Measurements from ENCODE around the gene CDKAL1. TPM values are rescaled to one million over a fixed set of nuclear protein-coding genes. Genes with fewer than 3 reads are reported as not detected.

Gene CDKAL1
- total and polyA plus RNA-seq, 2 donors, result 9.8 to 19.9 TPM

GRCh38 chr6:20698675-20699074 lies 164.4 kb downstream of the CDKAL1 start:
- no peak overlapping the region for H3K4me3 ChIP-seq (ENCODE audit: low read length in 2 of 2)

GRCh38 chr6:20699402-20699801 lies 165.1 kb downstream of the CDKAL1 start:
- H3K27me3 ChIP-seq (ENCODE audit: control insufficient read depth in 2 of 2, insufficient read depth in 1 of 2, low read length in 1 of 2), result no peaks in the 10 kb centered on the region
- H3K36me3 ChIP-seq (ENCODE audit: control insufficient read depth in 2 of 2, insufficient read depth in 2 of 2, low read length in 1 of 2), result no peaks in the 10 kb centered on the region
- 89% methylated on average over 4 of the region's 4 CpGs for WGBS
- H3K27ac ChIP-seq (ENCODE audit: low read depth in 1 of 2, low read length in 1 of 2), result peak overlapping the region in 1 of 2 donors; percentile 52
- no peaks in the 10 kb centered on the region for H3K4me1 ChIP-seq (ENCODE audit: control insufficient read depth in 2 of 2, insufficient read depth in 2 of 2, low read length in 2 of 2)
- no peak for DNase-seq (ENCODE audit: low read depth in 6 of 9, low spot score in 9 of 9)
- no peak overlapping the region for H3K4me3 ChIP-seq (ENCODE audit: low read length in 2 of 2)
- H3K9me3 ChIP-seq (ENCODE audit: control insufficient read depth in 2 of 2, insufficient read depth in 1 of 2, low read length in 1 of 2), result no peaks in the 10 kb centered on the region

More at GRCh38 chr6:20698675-20699074, 164.4 kb downstream of the CDKAL1 start:
- no peak for DNase-seq (ENCODE audit: low read depth in 6 of 9, low spot score in 9 of 9)
- Histone ChIP-seq H3K9me3 (ENCODE audit: control insufficient read depth in 2 of 2, insufficient read depth in 1 of 2, low read length in 1 of 2) (no peaks in the 10 kb centered on the region), H3K27ac (ENCODE audit: low read depth in 1 of 2, low read length in 1 of 2) (no peak overlapping the region), H3K4me1 (ENCODE audit: control insufficient read depth in 2 of 2, insufficient read depth in 2 of 2, low read length in 2 of 2) (no peaks in the 10 kb centered on the region), H3K27me3 (ENCODE audit: control insufficient read depth in 2 of 2, insufficient read depth in 1 of 2, low read length in 1 of 2) (no peaks in the 10 kb centered on the region), H3K36me3 (ENCODE audit: control insufficient read depth in 2 of 2, insufficient read depth in 2 of 2, low read length in 1 of 2) (no peaks in the 10 kb centered on the region)
- WGBS, result 95% methylated on average over 1 of the region's 1 CpG

GRCh38 chr6:20700375-20700774 lies 166.1 kb downstream of the CDKAL1 start:
- H3K27me3 ChIP-seq (ENCODE audit: control insufficient read depth in 2 of 2, insufficient read depth in 1 of 2, low read length in 1 of 2), result no peaks in the 10 kb centered on the region
- no peaks in the 10 kb centered on the region for H3K9me3 ChIP-seq (ENCODE audit: control insufficient read depth in 2 of 2, insufficient read depth in 1 of 2, low read length in 1 of 2)
- H3K36me3 ChIP-seq (ENCODE audit: control insufficient read depth in 2 of 2, insufficient read depth in 2 of 2, low read length in 1 of 2), result no peaks in the 10 kb centered on the region
- H3K4me3 ChIP-seq (ENCODE audit: low read length in 2 of 2), result no peak overlapping the region
- DNase-seq (ENCODE audit: low read depth in 6 of 9, low spot score in 9 of 9), result no peak
- no peak overlapping the region for H3K27ac ChIP-seq (ENCODE audit: low read depth in 1 of 2, low read length in 1 of 2)
- no peaks in the 10 kb centered on the region for H3K4me1 ChIP-seq (ENCODE audit: control insufficient read depth in 2 of 2, insufficient read depth in 2 of 2, low read length in 2 of 2)

- DNase-seq (ENCODE audit: low read depth in 6 of 9, low spot score in 9 of 9), result no peak
- H3K4me3 ChIP-seq (ENCODE audit: low read length in 2 of 2), result no peak overlapping the region
- 99% methylated on average over 13 of the region's 13 CpGs for WGBS
- no peaks in the 10 kb centered on the region for H3K9me3 ChIP-seq (ENCODE audit: control insufficient read depth in 2 of 2, insufficient read depth in 1 of 2, low read length in 1 of 2)
- no peaks in the 10 kb centered on the region for H3K36me3 ChIP-seq (ENCODE audit: control insufficient read depth in 2 of 2, insufficient read depth in 2 of 2, low read length in 1 of 2)
- H3K4me1 ChIP-seq (ENCODE audit: control insufficient read depth in 2 of 2, insufficient read depth in 2 of 2, low read length in 2 of 2), result no peaks in the 10 kb centered on the region
- no peaks in the 10 kb centered on the region for H3K27me3 ChIP-seq (ENCODE audit: control insufficient read depth in 2 of 2, insufficient read depth in 1 of 2, low read length in 1 of 2)
- no peak overlapping the region for H3K27ac ChIP-seq (ENCODE audit: low read depth in 1 of 2, low read length in 1 of 2)
These were observed 168.1 kb downstream of the CDKAL1 start for GRCh38 chr6:20702366-20702765.

- no peaks in the 10 kb centered on the region for H3K27me3 ChIP-seq (ENCODE audit: control insufficient read depth in 2 of 2, insufficient read depth in 1 of 2, low read length in 1 of 2)
- WGBS, result 98% methylated on average over 3 of the region's 3 CpGs
- H3K27ac ChIP-seq (ENCODE audit: low read depth in 1 of 2, low read length in 1 of 2), result no peak overlapping the region
- H3K4me3 ChIP-seq (ENCODE audit: low read length in 2 of 2), result no peak overlapping the region
- H3K36me3 ChIP-seq (ENCODE audit: control insufficient read depth in 2 of 2, insufficient read depth in 2 of 2, low read length in 1 of 2), result no peaks in the 10 kb centered on the region
- H3K9me3 ChIP-seq (ENCODE audit: control insufficient read depth in 2 of 2, insufficient read depth in 1 of 2, low read length in 1 of 2), result no peaks in the 10 kb centered on the region
- no peaks in the 10 kb centered on the region for H3K4me1 ChIP-seq (ENCODE audit: control insufficient read depth in 2 of 2, insufficient read depth in 2 of 2, low read length in 2 of 2)
- no peak for DNase-seq (ENCODE audit: low read depth in 6 of 9, low spot score in 9 of 9)
These were observed 168.8 kb downstream of the CDKAL1 start for GRCh38 chr6:20703049-20703448.

- peaks cover 0 to 2% of the 10 kb centered on the region in 2 donors for H3K4me1 ChIP-seq (ENCODE audit: control insufficient read depth in 2 of 2, insufficient read depth in 2 of 2, low read length in 2 of 2)
- 97% methylated on average over 2 of the region's 2 CpGs for WGBS
- H3K36me3 ChIP-seq (ENCODE audit: control insufficient read depth in 2 of 2, insufficient read depth in 2 of 2, low read length in 1 of 2), result no peaks in the 10 kb centered on the region
These were observed 170.2 kb downstream of the CDKAL1 start for GRCh38 chr6:20704325-20705025.

GRCh38 chr6:20705741-20706140 lies 171.5 kb downstream of the CDKAL1 start:
- H3K36me3 ChIP-seq (ENCODE audit: control insufficient read depth in 2 of 2, insufficient read depth in 2 of 2, low read length in 1 of 2), result no peaks in the 10 kb centered on the region
- H3K27ac ChIP-seq (ENCODE audit: low read depth in 1 of 2, low read length in 1 of 2), result no peak overlapping the region
- H3K27me3 ChIP-seq (ENCODE audit: control insufficient read depth in 2 of 2, insufficient read depth in 1 of 2, low read length in 1 of 2), result no peaks in the 10 kb centered on the region
- 98% methylated on average over 5 of the region's 5 CpGs for WGBS
- H3K4me1 ChIP-seq (ENCODE audit: control insufficient read depth in 2 of 2, insufficient read depth in 2 of 2, low read length in 2 of 2), result peaks cover 0 to 2% of the 10 kb centered on the region in 2 donors
- no peak overlapping the region for H3K4me3 ChIP-seq (ENCODE audit: low read length in 2 of 2)
- H3K9me3 ChIP-seq (ENCODE audit: control insufficient read depth in 2 of 2, insufficient read depth in 1 of 2, low read length in 1 of 2), result no peaks in the 10 kb centered on the region
- DNase-seq (ENCODE audit: low read depth in 6 of 9, low spot score in 9 of 9), result no peak

More at GRCh38 chr6:20704325-20705025, 170.2 kb downstream of the CDKAL1 start:
- Histone ChIP-seq H3K4me3 (ENCODE audit: low read length in 2 of 2) (no peak overlapping the region), H3K27ac (ENCODE audit: low read depth in 1 of 2, low read length in 1 of 2) (no peak overlapping the region), H3K9me3 (ENCODE audit: control insufficient read depth in 2 of 2, insufficient read depth in 1 of 2, low read length in 1 of 2) (no peaks in the 10 kb centered on the region), H3K27me3 (ENCODE audit: control insufficient read depth in 2 of 2, insufficient read depth in 1 of 2, low read length in 1 of 2) (no peaks in the 10 kb centered on the region)
- DNase-seq (ENCODE audit: low read depth in 6 of 9, low spot score in 9 of 9), result no peak

GRCh38 chr6:20706238-20706938 lies 172.1 kb downstream of the CDKAL1 start:
- 98% methylated on average over 1 of the region's 1 CpG for WGBS
- H3K9me3 ChIP-seq (ENCODE audit: control insufficient read depth in 2 of 2, insufficient read depth in 1 of 2, low read length in 1 of 2), result no peaks in the 10 kb centered on the region
- H3K27ac ChIP-seq (ENCODE audit: low read depth in 1 of 2, low read length in 1 of 2), result no peak overlapping the region
- H3K4me1 ChIP-seq (ENCODE audit: control insufficient read depth in 2 of 2, insufficient read depth in 2 of 2, low read length in 2 of 2), result peaks cover 0 to 2% of the 10 kb centered on the region in 2 donors
- H3K27me3 ChIP-seq (ENCODE audit: control insufficient read depth in 2 of 2, insufficient read depth in 1 of 2, low read length in 1 of 2), result no peaks in the 10 kb centered on the region
- no peak for DNase-seq (ENCODE audit: low read depth in 6 of 9, low spot score in 9 of 9)
- no peak overlapping the region for H3K4me3 ChIP-seq (ENCODE audit: low read length in 2 of 2)
- H3K36me3 ChIP-seq (ENCODE audit: control insufficient read depth in 2 of 2, insufficient read depth in 2 of 2, low read length in 1 of 2), result no peaks in the 10 kb centered on the region

- H3K27ac ChIP-seq (ENCODE audit: low read depth in 1 of 2, low read length in 1 of 2), result no peak overlapping the region
These were observed 172.8 kb downstream of the CDKAL1 start for GRCh38 chr6:20706939-20707485.

More at GRCh38 chr6:20706939-20707485, 172.8 kb downstream of the CDKAL1 start:
- H3K27me3 ChIP-seq (ENCODE audit: control insufficient read depth in 2 of 2, insufficient read depth in 1 of 2, low read length in 1 of 2), result no peaks in the 10 kb centered on the region
- H3K9me3 ChIP-seq (ENCODE audit: control insufficient read depth in 2 of 2, insufficient read depth in 1 of 2, low read length in 1 of 2), result no peaks in the 10 kb centered on the region
- H3K4me3 ChIP-seq (ENCODE audit: low read length in 2 of 2), result no peak overlapping the region
- 77% methylated on average over 2 of the region's 2 CpGs for WGBS
- peaks cover 0 to 2% of the 10 kb centered on the region in 2 donors for H3K4me1 ChIP-seq (ENCODE audit: control insufficient read depth in 2 of 2, insufficient read depth in 2 of 2, low read length in 2 of 2)
- H3K36me3 ChIP-seq (ENCODE audit: control insufficient read depth in 2 of 2, insufficient read depth in 2 of 2, low read length in 1 of 2), result no peaks in the 10 kb centered on the region
- no peak for DNase-seq (ENCODE audit: low read depth in 6 of 9, low spot score in 9 of 9)

Data from thymus (tissue), 11 donors.